HL-60 (cell line): ENCODE results near the gene ATAD1.

Experiments used
- CTCF ChIP-seq: IDR thresholded peaks from one replicate; pipeline ENCODE4 v1.5.1; 2011; ENCODE audit warnings: low read length, control low read depth, inconsistent platforms; ENCODE audit not compliant: insufficient read depth
- GABPA ChIP-seq: IDR thresholded peaks from 2 replicates; pipeline ENCODE4 v1.6.1; 2012; ENCODE audit warnings: low read depth
- POLR2AphosphoS5 ChIP-seq: IDR thresholded peaks from 2 replicates; pipeline ENCODE4 v1.6.1; 2012; ENCODE audit warnings: low read depth
- SPI1 ChIP-seq: IDR thresholded peaks from 2 replicates; pipeline ENCODE4 v1.6.1; 2012; ENCODE audit warnings: low read depth, mild to moderate bottlenecking, borderline replicate concordance

DNA sequence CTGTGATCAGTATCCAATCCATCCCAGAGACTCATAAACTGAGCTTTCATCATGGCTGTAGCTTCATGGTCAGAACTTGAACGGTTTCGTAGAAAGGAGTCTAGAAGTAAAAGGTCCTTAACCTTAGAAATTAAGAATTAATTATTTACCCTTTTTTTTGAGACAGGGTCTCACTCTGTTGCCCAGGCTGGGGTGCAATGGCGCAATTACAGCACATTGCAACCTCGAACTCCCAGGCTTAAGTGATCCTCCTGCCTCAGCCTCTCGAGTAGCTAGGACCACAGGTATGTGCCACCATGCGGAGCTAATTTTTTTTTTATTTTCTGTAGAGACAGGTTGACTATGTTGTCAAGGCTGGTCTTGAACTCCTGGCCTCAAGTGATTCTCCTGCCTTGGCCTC is 41.7 kb downstream of the ATAD1 start:
- TF ChIP-seq POLR2AphosphoS5 (no peak), CTCF (no peak), SPI1 (no peak), GABPA (no peak)
